HG03095 (cell line): ENCODE measurements around the gene C4A.
"Not testable (repeated sequence)": the region's sequence is repeated elsewhere in the genome, so short reads cannot be mapped to it uniquely, and the experiment has no call there.

Experiments
- ATAC-seq: cut with Tn5 transposase; IDR thresholded peaks from one replicate; pipeline ENCODE4 v1.9.1; 2021; ENCODE audit warnings: moderate library complexity; ENCODE audit not compliant: unreplicated experiment

C4A gene

DNA sequence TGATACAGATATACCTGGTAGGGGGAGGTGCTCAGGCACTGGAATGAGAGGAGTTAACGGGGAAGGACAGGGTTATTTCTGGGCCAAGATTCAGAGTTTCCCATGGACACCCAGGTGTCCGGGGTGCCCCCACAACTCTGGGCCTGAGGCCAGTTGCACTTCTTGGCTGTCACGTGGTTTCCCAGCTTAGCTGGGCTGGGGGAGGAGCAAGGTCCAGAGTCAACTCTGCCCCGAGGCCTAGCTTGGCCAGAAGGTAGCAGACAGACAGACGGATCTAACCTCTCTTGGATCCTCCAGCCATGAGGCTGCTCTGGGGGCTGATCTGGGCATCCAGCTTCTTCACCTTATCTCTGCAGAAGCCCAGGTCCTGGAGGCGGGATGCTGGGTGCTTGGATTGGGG lies 32.7 kb downstream of the C4A start, which contains the start of gene C4B:
Gene C4B (plus strand): TSS at position 249 of the 400 bp plus-strand sequence. CDS start 51 bp downstream, at position 300.
- not testable (repeated sequence) for ATAC-seq

DNA sequence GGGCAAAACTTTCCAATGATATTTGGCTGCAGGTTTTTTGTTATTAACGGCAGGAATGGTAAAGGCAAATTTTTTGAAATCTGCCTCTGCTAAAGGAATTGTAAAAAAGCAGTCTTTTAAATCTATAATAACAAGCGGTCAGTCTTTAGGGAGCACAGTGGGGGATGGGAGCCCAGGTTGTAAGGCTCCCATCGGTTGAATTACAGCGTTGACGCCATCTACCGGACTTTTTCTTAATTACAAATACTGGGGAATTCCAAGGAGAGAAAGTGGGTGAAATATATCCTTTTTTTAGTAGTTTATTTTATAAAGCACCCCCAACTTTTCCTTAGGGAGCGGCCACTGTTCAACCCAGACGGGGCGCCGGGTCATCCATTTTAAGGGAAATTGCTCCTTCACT lies 40.2 kb downstream of the C4A start:
- not testable (repeated sequence) for ATAC-seq

DNA sequence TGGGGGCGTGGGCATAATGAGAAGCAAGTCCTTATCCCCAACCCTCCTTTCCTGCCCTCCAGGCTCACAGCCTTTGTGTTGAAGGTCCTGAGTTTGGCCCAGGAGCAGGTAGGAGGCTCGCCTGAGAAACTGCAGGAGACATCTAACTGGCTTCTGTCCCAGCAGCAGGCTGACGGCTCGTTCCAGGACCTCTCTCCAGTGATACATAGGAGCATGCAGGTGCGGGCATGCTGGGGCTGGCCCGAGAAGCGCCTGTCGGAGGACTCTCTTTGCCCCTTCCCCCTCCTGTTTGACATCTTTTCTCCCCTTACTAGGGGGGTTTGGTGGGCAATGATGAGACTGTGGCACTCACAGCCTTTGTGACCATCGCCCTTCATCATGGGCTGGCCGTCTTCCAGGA lies 46.8 kb downstream of the C4A start:
- not testable (repeated sequence) for ATAC-seq

DNA sequence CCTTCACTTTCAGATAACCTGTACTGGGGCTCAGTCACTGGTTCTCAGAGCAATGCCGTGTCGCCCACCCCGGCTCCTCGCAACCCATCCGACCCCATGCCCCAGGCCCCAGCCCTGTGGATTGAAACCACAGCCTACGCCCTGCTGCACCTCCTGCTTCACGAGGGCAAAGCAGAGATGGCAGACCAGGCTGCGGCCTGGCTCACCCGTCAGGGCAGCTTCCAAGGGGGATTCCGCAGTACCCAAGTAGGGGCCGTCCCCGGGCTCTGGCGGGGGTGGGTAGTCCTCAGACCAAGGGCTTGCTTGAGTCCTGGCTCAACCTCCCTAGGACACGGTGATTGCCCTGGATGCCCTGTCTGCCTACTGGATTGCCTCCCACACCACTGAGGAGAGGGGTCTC lies 47.7 kb downstream of the C4A start:
- not testable (repeated sequence) for ATAC-seq

DNA sequence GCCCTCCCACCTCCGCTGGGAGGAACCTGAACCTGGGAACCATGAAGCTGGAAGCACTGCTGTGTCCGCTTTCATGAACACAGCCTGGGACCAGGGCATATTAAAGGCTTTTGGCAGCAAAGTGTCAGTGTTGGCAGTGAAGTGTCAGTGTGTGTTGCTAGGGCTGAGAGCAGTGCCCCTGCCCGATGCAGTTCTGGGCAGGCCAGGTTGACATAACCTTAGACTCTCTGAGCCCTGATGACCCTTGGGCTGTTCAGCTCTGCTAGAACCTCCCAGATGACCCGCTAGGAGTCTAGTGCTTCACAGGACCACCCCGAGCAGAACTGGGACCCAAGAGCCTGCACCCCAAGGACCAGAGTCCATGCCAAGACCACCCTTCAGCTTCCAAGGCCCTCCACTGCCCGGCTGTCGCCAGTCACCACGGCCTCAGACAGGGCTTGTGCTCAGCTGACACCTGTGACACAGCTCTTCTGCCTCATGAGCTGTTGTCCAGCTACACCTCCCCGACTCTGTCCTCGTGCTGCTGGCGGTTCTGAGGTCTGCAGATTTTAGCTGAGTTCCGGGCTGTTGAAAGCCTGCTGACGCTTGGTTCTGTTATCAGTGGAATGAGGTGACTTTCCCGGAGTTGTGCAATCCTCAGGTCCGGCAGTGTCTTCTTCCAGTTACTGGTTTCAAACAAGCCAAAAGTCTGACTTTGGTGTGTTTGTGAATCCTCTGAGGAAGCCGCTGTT lies 53.6 kb downstream of the C4A start:
- ATAC-seq: not testable (repeated sequence)

DNA sequence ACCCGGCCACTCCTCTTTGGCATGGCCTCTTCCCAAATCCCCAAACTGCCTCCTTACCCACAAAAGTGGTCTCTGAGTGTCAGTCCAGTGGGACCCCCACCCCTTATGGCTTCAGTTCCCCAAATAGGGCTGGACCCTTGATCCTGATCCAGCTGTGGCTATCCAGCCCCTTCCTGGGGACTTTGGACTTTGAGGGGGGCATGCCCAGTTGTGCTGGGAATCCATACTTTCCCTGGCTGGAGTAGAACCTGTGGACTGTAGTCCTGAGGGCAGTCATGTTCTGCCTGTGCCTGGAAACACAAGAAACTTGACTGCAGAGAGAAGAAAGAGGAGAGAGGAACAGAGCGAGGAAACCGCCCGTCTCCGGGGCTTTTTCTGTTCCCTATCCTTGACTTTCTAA lies 55.3 kb downstream of the C4A start:
- not testable (repeated sequence) for ATAC-seq

DNA sequence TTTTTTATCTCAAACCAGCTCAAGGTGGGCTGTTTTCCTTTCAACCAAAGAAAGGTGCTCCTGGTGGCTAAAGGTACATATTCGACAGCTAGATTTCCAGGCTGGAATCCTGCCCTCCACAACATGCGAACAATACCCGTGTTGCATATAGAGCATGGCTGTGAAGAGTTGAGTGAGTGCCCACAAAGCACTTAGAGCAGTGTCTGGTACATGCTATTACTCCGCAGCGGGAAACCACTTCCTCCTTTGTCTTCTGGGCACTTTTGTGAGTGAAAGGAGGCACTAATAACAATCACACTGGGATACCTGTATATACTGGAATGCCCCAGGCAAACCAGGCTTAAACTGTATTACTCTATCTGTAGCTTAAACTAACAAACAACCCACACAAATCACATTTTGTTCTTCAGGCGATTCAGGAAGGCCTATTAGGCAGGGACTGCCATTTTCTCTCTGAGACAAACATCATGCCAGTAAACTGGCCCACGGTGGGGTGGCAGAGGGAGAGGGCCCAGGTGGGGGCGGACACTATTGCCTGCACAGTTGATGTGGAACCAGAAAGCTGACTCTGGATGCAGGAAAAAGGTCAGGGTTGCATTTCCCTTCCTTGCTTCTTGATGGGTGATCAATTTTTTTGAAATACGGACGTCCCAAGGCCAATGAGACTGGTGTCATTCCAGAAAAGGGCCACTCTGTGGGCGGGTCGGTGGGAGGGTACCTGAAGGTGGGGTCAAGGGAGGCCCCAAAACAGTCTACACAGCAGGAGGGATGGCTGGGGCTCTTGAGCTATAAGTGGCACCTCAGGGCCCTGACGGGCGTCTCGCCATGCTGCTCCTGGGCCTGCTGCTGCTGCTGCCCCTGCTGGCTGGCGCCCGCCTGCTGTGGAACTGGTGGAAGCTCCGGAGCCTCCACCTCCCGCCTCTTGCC lies 56.0 kb downstream of the C4A start, which contains the start of gene CYP21A2:
Gene CYP21A2 (plus strand): TSS at position 818 of the 927 bp plus-strand sequence. CDS start 8 bp downstream, at position 826.
- not testable (repeated sequence) for ATAC-seq

DNA sequence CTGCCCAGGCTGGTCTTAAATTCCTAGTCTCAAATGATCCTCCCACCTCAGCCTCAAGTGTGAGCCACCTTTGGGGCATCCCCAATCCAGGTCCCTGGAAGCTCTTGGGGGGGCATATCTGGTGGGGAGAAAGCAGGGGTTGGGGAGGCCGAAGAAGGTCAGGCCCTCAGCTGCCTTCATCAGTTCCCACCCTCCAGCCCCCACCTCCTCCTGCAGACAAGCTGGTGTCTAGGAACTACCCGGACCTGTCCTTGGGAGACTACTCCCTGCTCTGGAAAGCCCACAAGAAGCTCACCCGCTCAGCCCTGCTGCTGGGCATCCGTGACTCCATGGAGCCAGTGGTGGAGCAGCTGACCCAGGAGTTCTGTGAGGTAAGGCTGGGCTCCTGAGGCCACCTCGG lies 57.0 kb downstream of the C4A start:
- ATAC-seq: not testable (repeated sequence)

DNA sequence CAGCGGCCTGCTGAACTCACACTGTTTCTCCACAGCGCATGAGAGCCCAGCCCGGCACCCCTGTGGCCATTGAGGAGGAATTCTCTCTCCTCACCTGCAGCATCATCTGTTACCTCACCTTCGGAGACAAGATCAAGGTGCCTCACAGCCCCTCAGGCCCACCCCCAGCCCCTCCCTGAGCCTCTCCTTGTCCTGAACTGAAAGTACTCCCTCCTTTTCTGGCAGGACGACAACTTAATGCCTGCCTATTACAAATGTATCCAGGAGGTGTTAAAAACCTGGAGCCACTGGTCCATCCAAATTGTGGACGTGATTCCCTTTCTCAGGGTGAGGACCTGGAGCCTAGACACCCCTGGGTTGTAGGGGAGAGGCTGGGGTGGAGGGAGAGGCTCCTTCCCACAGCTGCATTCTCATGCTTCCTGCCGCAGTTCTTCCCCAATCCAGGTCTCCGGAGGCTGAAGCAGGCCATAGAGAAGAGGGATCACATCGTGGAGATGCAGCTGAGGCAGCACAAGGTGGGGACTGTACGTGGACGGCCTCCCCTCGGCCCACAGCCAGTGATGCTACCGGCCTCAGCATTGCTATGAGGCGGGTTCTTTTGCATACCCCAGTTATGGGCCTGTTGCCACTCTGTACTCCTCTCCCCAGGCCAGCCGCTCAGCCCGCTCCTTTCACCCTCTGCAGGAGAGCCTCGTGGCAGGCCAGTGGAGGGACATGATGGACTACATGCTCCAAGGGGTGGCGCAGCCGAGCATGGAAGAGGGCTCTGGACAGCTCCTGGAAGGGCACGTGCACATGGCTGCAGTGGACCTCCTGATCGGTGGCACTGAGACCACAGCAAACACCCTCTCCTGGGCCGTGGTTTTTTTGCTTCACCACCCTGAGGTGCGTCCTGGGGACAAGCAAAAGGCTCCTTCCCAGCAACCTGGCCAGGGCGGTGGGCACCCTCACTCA lies 57.7 kb downstream of the C4A start:
- not testable (repeated sequence) for ATAC-seq

DNA sequence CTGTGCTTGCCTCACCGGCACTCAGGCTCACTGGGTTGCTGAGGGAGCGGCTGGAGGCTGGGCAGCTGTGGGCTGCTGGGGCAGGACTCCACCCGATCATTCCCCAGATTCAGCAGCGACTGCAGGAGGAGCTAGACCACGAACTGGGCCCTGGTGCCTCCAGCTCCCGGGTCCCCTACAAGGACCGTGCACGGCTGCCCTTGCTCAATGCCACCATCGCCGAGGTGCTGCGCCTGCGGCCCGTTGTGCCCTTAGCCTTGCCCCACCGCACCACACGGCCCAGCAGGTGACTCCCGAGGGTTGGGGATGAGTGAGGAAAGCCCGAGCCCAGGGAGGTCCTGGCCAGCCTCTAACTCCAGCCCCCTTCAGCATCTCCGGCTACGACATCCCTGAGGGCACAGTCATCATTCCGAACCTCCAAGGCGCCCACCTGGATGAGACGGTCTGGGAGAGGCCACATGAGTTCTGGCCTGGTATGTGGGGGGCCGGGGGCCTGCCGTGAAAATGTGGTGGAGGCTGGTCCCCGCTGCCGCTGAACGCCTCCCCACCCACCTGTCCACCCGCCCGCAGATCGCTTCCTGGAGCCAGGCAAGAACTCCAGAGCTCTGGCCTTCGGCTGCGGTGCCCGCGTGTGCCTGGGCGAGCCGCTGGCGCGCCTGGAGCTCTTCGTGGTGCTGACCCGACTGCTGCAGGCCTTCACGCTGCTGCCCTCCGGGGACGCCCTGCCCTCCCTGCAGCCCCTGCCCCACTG lies 58.6 kb downstream of the C4A start:
- ATAC-seq: not testable (repeated sequence)

DNA sequence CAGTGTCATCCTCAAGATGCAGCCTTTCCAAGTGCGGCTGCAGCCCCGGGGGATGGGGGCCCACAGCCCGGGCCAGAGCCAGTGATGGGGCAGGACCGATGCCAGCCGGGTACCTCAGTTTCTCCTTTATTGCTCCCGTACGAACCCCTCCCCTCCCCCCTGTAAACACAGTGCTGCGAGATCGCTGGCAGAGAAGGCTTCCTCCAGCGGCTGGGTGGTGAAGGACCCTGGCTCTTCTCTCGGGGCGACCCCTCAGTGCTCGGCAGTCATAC lies 59.1 kb downstream of the C4A start:
- ATAC-seq: not testable (repeated sequence)

DNA sequence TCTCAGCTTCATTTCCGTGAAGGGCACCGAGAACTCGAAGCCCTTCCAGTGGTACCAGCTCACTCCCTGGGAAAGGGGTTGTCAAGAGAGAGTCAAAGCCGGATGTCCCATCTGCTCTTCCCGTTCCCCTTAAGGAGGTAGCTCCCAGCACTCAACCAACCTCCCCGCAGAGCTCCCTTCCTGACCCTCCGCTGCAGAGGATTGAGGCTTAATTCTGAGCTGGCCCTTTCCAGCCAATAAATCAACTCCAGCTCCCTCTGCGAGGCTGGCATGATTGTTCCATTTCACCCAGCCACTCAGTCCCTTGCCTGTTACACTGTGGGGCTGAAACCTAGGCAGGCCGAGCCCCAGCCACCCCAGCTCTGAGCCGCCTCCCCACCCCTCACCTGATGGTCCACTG lies 59.5 kb downstream of the C4A start:
- ATAC-seq: not testable (repeated sequence)

DNA sequence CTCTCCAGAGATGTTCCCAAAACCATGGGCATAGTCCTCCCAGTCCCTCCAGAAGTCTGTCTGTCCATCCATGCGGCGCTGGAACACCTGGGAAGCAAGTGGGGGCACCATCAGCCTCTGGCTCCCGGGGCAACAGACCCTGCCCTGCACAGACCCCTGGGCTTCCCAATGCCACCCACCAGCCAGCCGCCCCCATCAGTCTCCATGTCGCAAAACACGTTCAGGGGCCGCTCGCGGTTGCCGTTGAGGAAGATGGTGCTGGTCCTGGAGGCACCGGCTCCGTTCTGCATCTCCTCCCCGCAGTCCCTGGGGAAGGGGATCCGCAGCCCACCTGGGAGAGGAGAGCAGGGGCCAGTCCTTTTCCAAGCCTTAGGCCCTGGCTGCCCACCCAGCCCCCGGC lies 60.4 kb downstream of the C4A start:
- ATAC-seq: not testable (repeated sequence)

DNA sequence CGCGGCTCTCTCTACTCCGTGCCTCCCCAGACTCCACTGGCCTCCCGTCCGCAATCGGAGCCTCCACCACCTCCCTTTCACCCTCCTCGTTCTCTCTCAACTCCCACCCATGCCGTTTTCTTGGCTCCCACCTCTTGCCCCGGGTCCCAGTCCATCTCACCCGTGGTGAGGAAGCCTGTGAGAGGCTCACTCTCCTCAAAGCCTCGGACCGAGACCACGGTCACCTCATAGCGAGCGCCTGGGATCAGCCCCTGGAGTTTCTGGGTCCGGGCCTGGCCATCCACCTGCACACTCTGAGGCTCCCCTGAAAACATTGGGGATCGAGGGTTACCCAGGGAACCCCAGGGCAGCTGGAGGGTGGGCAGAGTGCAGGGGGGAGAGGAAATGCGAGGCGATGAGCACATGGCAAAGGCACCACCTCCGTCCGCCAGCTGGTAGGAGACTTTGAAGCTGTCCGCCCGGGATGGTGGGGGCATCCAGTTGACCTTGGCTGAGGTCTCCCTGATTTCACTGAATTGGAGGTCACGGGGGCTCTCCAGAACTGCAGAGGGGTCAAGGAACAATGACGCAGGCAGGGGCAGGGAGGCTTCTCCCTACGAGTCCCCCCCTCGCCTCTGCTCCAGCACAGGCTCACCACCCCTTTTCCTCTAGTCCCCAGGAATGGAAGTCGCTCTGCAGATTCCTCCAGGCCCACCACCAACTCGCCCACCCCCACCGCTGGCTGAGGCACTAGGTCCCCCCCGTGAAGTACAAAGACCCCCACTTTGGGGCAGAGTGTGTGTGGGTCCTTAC lies 61.9 kb downstream of the C4A start:
- not testable (repeated sequence) for ATAC-seq

DNA sequence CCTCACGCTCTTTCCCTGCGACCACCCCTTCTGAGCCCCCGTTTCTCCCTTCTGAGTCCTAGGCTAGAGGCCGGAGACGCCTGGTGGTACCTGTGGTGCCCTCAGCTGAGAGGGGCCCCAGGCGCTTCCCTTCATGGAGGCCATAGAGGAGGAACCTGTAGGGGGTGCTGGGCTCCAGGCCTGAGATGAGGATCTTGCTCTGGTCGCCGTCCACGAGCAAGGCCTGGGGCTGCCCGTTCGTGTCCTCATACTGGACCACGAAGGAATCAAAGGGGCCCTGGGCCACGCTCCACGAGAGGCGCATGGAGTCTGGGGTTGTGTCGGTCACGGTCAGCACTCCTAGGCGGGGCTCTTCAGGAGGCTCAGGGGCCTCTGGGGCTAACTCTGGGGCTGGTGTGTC lies 63.1 kb downstream of the C4A start:
- ATAC-seq: not testable (repeated sequence)

DNA sequence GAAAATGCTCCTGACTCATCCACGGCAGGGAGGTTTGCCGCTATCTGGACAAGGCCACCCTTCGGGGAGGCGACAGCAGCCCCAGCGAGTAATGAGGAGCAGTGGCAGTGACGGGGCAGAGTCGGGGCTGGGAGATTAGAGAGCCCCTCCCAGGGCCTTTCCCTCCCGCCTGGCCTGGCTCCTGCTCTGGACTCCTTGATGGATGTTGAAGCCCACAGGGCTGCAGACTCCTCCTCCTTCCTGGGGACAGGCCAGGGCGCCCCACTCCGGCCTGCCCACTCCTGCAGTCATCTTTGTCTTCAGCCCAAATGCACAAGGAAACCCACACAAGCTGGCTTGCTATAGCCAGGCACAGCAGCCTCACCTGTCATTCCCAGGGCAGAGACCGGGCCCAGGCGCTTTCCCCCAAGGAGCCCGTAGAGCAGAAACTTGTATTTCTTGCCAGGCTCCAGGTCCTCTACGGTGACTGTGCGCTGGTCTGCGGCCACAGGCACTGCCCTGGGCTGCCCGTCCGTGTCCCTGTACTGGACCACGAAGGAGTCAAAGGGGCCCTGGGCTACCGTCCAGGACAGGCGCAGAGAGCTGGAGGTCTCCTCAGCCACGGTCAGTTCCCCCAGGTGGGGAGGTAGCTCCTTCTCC lies 64.1 kb downstream of the C4A start:
- ATAC-seq: no peak

DNA sequence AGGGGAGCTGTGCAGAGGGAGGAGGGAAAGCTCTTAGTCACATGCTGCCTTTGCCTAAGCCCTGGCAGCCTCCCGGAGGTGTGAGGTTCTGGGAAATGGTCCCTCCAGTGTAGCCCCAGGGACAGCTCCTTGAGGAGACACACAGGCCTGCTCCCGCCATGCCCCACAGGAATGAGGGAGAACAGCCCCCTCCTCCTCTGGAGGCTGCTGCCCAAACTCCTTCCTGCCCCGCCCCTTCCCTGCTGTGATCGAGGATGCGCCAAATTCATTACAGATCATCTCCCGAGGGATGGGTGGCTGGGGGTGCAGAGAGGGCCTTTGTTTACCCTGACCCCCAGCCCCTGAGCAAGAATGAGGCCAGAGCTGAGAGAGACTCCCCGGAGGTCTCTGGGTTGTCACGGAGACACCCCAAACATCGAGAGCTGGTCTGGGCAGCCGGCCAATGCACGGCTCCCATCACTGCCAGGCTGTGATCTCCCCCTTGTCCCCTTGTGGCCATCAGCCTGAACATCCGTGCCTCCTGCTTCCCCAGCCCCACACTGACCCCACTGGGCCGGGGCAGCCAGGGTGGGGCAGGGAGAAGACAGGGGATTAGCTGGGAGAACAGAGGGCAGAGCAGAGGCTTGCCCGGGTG lies 64.7 kb downstream of the C4A start:
- no peak for ATAC-seq

DNA sequence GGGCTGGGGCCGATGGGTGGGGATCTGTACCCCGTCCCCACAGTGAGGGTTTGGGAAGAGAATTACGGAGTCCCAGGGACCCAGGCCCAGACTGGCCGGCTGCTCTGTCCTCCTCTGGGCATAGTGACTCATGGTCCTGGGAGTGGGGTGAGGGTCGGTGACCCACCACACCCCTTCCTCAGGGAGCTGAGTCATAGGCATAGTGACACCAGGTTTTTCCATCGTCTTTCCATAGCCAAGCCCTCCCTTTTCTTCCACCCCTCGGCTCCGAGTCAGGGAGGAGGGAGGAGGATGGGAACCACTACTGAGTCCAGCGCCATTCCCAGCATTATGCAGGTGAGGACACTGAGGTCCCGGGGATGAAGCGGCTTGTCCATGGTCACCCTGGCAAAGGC lies 65.2 kb downstream of the C4A start:
- ATAC-seq: no peak

DNA sequence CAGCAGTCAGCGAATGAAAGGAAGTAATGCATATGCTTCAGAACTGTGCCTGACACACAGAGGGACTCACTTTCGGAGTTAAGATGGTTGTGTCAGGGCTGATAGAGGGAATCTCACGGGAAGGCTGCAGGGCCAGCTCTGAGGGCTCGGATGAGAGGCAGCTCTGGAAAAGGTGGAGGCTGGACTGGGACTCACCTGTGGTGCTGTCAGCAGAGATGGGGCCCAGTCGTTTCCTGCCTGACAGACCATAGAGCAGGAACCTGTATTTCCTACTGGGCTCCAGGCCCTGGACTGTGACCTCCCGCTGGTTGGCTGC lies 65.6 kb downstream of the C4A start:
- ATAC-seq: no peak
